Measurements from ENCODE around the gene TAF3.
"Not testable (repeated sequence)": the region's sequence is repeated elsewhere in the genome, so short reads cannot be mapped to it uniquely, and the experiment has no call there.

The TAF3 gene

DNA sequence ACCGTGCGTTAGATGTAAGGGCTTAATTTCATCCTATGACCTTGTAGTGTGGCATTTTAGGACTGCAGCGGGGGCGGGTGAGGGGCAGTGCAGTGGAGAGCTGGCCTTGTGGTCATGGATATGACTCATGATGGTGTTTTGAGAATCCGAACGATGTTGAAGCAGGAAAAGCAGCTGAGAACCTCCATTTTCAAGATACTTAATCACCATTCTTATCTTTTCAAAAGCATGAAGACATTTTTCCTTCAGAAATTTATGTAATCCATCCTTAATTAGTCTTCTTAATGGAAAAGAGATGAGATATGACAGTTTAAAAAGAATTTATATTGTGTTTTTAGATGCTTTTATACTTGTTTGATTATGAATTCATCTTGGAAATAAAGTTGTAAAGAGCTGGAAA lies 20.7 kb upstream of the TAF3 start:
- no peak for TF ChIP-seq CTCF (IDR thresholded peaks at IDR 0.05; ENCODE audit: extremely low read depth, missing control alignments)
- DNase-seq (ENCODE audit: low spot score) = no peak

- DNase-seq (ENCODE audit: low spot score) = no peak
- no peak for TF ChIP-seq CTCF (IDR thresholded peaks at IDR 0.05; ENCODE audit: extremely low read depth, missing control alignments)
Observed at GRCh38 chr10:7802606-7803005, 15.7 kb upstream of the TAF3 start.

GRCh38 chr10:7804216-7804615 lies 14.1 kb upstream of the TAF3 start:
- DNase-seq (ENCODE audit: low spot score) = no peak
- TF ChIP-seq CTCF (IDR thresholded peaks at IDR 0.05; ENCODE audit: extremely low read depth, missing control alignments) = no peak

GRCh38 chr10:7804741-7805140 lies 13.6 kb upstream of the TAF3 start:
- no peak for DNase-seq (ENCODE audit: low spot score)
- TF ChIP-seq CTCF (IDR thresholded peaks at IDR 0.05; ENCODE audit: extremely low read depth, missing control alignments) = no peak

DNA sequence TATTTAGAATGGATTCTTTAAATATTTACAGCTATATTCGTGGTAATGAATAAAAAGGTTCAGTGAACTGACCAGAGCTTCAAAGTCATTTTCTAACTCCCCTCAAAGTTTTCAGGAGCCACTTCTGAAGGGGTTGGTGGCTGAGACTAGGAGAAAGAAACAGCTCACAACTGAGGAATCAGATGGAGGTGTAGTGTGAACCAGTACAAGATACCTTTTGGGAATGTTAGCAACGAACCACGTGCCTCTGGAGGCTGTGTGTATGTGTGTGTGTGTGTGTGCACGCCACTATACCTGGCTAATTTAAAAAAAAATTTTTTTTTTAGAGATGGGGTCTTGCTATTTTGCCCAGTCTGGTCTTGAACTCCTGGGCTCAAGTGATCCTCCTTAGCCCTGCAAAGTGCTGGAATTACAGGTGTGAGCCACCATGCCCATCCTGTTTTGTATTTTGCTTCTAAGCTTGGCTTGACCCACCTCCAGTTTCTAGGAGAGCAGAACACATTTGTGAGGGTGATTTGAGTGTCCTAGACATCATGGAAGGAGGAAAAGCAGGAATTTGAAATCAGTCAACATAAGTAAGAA lies 9.5 kb upstream of the TAF3 start:
- no peak for TF ChIP-seq CTCF (IDR thresholded peaks at IDR 0.05; ENCODE audit: extremely low read depth, missing control alignments)
- DNase-seq (ENCODE audit: low spot score) = no peak

- DNase-seq (ENCODE audit: low spot score) = no peak
- no peak for TF ChIP-seq CTCF (IDR thresholded peaks at IDR 0.05; ENCODE audit: extremely low read depth, missing control alignments)
Observed at GRCh38 chr10:7810443-7810842, 7.9 kb upstream of the TAF3 start.

GRCh38 chr10:7811000-7811399 lies 7.3 kb upstream of the TAF3 start:
- DNase-seq (ENCODE audit: low spot score) = no peak
- no peak for TF ChIP-seq CTCF (IDR thresholded peaks at IDR 0.05; ENCODE audit: extremely low read depth, missing control alignments)

DNA sequence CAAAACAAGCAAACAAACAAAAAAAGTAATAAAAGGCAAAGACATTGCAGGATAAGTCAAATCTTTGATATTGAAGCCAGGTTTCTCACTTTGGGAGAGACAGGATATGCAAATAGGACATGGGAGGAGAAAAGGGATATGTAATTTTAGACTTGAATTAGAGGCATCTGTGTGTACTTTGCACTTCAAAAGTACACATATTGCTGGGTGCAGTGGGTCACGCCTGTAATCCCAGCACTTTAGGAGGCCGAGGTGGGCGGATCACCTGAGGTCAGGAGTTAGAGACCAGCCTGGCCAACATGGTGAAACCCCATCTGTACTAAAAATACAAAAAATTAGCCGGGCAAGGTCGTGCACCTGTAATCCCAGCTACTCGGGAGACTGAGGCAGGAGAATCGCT lies 6.6 kb upstream of the TAF3 start:
- not testable (repeated sequence) for DNase-seq (ENCODE audit: low spot score)
